SK-N-MC (cell line): ENCODE data around the gene RBM20.
"Not testable (repeated sequence)": the region's sequence is repeated elsewhere in the genome, so short reads cannot be mapped to it uniquely, and the experiment has no call there.

Experiments used
- DNase-seq: peaks from one replicate; pipeline ENCODE4 v3.0.0-alpha.2; 2011; ENCODE audit warnings: low read depth, low spot score
- H3K27ac ChIP-seq: fragments of 200-600 bp; sonication (generic); 2 replicates; pipeline ENCODE4 v1.5.1; 2016; ENCODE audit warnings: mixed run types
- H3K36me3 ChIP-seq: fragments of 200-600 bp; sonication (generic); 2 replicates; pipeline ENCODE4 v1.6.1; 2017; ENCODE audit warnings: antibody characterized with exemption, low read length, mixed read lengths; ENCODE audit not compliant: insufficient read depth
- H3K4me3 ChIP-seq: fragments of 200-600 bp; sonication (generic); 2 replicates; pipeline ENCODE4 v1.5.1; 2016
- H3K9ac ChIP-seq: fragments of 200-600 bp; sonication (generic); 2 replicates; pipeline ENCODE4 v1.8.0; 2017; ENCODE audit warnings: mixed run types, mixed read lengths; ENCODE audit not compliant: insufficient read length
- H3K9me3 ChIP-seq: fragments of 200-600 bp; sonication (generic); 2 replicates; pipeline ENCODE4 v1.6.1; 2017; ENCODE audit warnings: low read depth, mild to moderate bottlenecking, antibody characterized with exemption, low read length, moderate library complexity, mixed read lengths
- EZH2 ChIP-seq: fragments of 200-600 bp; sonication (generic); IDR thresholded peaks from one replicate; pipeline ENCODE4 v1.6.1; 2017; ENCODE audit warnings: antibody characterized with exemption
- FOXP2 ChIP-seq: optimal IDR thresholded peaks from 2 replicates; pipeline ENCODE3; 2011; ENCODE audit warnings: mild to moderate bottlenecking, moderate library complexity; ENCODE audit not compliant: insufficient read depth; ENCODE audit errors: extremely low read length, control extremely low read depth
- POLR2AphosphoS5 ChIP-seq: IDR thresholded peaks from 2 replicates; pipeline ENCODE4 v1.6.1; 2012; ENCODE audit warnings: mild to moderate bottlenecking, low read depth, low read length, borderline replicate concordance

RBM20 gene

DNA sequence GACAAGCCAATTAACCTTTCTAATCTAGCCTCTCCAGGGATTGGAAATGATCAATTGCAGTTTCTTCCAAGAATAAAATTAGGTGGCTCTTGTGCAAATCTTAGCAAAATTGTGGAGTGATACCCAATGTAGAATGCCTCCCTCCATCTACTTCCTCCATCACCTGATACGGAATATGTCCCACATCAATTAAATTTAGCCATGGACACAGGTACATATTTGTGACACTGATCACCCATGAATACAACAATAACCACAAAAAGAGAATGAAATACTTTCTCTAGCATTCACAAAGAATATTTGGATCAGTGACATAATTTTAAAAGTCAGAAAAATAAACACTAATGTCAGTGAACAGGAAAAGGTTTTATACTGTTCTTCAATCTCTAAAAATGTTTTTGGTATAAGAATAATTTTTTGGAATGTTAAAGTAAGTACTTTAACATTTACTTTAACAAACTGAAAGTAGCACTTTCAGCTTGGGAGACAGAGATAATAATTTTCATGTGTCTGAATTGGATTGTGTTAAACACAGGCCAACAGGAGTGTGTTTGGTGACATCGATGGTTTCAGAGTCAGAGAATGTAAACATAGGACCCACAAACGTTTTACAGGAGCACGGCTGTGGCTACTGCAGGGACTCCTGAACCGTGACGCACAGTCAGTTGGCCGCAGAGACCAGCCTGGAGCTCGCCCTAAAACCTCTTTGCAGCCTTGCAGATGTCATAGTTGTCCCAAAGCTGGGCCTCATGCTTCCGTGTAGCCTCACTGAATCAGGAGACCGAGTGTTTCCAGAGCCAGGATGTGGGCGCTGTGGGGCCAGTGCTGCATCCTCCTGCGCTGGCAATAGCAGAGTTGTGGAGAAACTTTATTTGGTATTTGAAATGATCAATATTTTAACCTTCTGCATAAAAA lies 7.2 kb downstream of the RBM20 start:
- no peak overlapping the region for H3K9ac ChIP-seq
- DNase-seq, result no peak
- no peaks in the 10 kb centered on the region for H3K9me3 ChIP-seq
- TF ChIP-seq EZH2, result no peak
- no peak for TF ChIP-seq FOXP2
- TF ChIP-seq POLR2AphosphoS5, result no peak
- no peaks in the 10 kb centered on the region for H3K36me3 ChIP-seq
- no peak overlapping the region for H3K27ac ChIP-seq
- no peak overlapping the region for H3K4me3 ChIP-seq

GRCh38 chr10:110652475-110653118 lies 8.5 kb downstream of the RBM20 start:
- no peak for DNase-seq
- no peaks in the 10 kb centered on the region for H3K36me3 ChIP-seq
- TF ChIP-seq FOXP2 (no peak), EZH2 (no peak), POLR2AphosphoS5 (no peak)
- no peak overlapping the region for H3K9ac ChIP-seq
- H3K9me3 ChIP-seq, result no peaks in the 10 kb centered on the region
- H3K27ac ChIP-seq, result no peak overlapping the region
- H3K4me3 ChIP-seq, result no peak overlapping the region

DNA sequence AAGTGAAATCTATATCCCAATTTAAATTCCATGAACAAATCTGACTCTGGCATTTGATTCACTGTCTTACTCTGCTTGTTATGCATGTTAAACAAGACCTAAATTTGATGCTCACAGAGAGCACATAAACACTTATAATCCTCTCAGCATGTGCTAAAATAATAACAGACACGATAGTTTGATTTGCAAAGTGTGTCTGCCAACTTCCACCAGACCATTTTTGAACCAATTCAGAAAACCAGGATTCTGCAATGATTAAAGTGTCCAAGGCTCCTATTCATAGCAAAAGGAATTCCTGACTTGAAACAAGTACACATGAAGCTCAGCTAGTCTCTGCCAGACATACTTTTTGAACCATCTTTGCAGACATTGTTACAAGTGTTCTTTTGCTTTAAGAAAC lies 11.2 kb downstream of the RBM20 start:
- Histone ChIP-seq H3K9ac (no peak overlapping the region), H3K4me3 (no peak overlapping the region), H3K27ac (no peak overlapping the region), H3K9me3 (no peaks in the 10 kb centered on the region), H3K36me3 (no peaks in the 10 kb centered on the region)
- no peak for TF ChIP-seq EZH2
- TF ChIP-seq POLR2AphosphoS5, result no peak
- TF ChIP-seq FOXP2, result no peak
- DNase-seq, result no peak

DNA sequence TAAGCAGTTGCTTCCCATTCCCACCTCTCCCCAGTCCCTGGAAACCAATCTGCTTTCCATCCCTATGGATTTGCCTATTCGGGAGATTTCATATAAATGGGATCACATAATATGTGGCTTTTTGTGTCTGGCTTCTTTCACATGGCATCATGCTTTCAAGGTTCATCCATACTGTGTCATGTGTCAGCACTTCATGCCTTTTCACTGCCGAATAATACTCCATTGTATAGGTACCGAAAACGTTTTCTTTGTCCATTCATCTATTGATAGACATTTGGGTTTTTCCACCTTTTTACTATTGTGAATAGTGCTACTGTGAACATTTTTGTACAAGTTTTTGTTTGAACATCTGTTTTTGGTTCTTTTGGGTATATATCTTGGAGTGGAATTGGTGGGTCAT lies 12.5 kb downstream of the RBM20 start:
- H3K4me3 ChIP-seq, result no peak overlapping the region
- no peak overlapping the region for H3K27ac ChIP-seq
- TF ChIP-seq POLR2AphosphoS5 (no peak), FOXP2 (no peak), EZH2 (no peak)
- no peaks in the 10 kb centered on the region for H3K36me3 ChIP-seq
- no peaks in the 10 kb centered on the region for H3K9me3 ChIP-seq
- no peak overlapping the region for H3K9ac ChIP-seq
- DNase-seq, result no peak

DNA sequence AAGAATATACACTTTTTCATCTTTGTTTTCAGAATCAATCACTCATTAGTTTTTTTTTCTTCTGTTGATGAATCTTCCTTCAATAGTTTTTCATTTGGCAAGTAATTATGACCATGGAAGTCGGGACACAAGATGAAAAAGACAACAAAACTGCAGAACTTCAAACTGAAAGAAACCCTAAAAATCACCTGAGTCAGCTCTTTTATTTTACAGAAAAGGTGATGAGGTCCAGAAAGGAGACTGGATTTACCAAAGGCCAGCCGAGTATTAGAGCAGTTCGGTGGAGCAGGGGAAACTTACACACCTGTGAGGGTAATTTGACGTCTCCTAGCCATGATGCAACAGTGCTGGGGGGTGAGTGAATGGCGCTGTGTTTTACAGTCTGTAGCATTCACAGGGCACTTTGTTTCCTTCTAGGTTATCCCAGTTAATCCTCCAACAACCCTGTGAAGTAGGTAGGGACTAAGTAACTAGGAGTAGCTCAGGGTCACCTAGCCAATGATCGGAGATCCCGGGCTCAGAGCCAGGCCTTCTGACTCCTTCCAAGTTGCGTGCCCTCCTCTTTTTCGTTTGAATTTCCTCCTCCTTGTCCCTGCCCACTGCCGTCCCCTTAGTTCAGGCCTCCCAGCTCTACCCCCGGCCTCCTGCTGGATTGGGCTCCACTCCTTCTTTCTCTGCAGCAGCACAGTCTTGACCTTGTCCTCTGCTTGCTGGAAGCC lies 14.0 kb downstream of the RBM20 start:
- no peak overlapping the region for H3K9ac ChIP-seq
- no peak overlapping the region for H3K4me3 ChIP-seq
- H3K27ac ChIP-seq, result no peak overlapping the region
- H3K36me3 ChIP-seq, result no peaks in the 10 kb centered on the region
- no peak for DNase-seq
- TF ChIP-seq FOXP2, result no peak
- no peak for TF ChIP-seq POLR2AphosphoS5
- TF ChIP-seq EZH2, result no peak
- H3K9me3 ChIP-seq, result no peaks in the 10 kb centered on the region

DNA sequence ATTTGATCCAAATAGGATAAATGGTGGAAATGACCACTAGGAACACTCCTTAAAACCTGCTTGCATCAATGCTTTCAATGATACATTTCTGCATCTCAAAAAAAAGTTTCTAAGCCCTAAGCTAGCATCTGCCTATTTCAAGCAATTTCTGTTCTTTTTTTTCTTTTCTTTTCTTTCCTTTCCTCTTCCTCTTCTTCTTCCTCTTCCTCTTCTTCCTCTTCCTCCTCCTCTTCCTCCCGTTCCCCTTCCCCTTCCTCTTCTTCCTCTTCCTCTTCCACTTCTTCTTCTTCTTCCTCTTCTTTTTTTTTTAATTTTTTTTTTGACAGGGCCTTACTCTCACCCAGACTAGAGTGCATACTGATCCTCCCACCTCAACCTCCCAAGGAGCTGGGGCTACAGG lies 15.4 kb downstream of the RBM20 start:
- no peak overlapping the region for H3K4me3 ChIP-seq
- no peak for DNase-seq
- H3K9ac ChIP-seq, result no peak overlapping the region
- H3K36me3 ChIP-seq, result no peaks in the 10 kb centered on the region
- no peak overlapping the region for H3K27ac ChIP-seq
- H3K9me3 ChIP-seq, result no peaks in the 10 kb centered on the region
- TF ChIP-seq EZH2, result no peak
- no peak for TF ChIP-seq FOXP2
- no peak for TF ChIP-seq POLR2AphosphoS5

GRCh38 chr10:110660289-110660688 lies 16.2 kb downstream of the RBM20 start:
- not testable (repeated sequence) for H3K4me3 ChIP-seq, H3K36me3 ChIP-seq, DNase-seq, H3K9me3 ChIP-seq, H3K9ac ChIP-seq, H3K27ac ChIP-seq

GRCh38 chr10:110661292-110661691 lies 17.2 kb downstream of the RBM20 start:
- Histone ChIP-seq H3K4me3 (no peak overlapping the region), H3K9me3 (no peaks in the 10 kb centered on the region), H3K9ac (no peak overlapping the region), H3K27ac (no peak overlapping the region), H3K36me3 (no peaks in the 10 kb centered on the region)
- TF ChIP-seq FOXP2 (no peak), POLR2AphosphoS5 (no peak)
- DNase-seq, result no peak
